ENCODE measurements around the gene PRKCSH.
"Not testable (repeated sequence)": the region's sequence is repeated elsewhere in the genome, so short reads cannot be mapped to it uniquely, and the experiment has no call there.

PRKCSH gene

DNA sequence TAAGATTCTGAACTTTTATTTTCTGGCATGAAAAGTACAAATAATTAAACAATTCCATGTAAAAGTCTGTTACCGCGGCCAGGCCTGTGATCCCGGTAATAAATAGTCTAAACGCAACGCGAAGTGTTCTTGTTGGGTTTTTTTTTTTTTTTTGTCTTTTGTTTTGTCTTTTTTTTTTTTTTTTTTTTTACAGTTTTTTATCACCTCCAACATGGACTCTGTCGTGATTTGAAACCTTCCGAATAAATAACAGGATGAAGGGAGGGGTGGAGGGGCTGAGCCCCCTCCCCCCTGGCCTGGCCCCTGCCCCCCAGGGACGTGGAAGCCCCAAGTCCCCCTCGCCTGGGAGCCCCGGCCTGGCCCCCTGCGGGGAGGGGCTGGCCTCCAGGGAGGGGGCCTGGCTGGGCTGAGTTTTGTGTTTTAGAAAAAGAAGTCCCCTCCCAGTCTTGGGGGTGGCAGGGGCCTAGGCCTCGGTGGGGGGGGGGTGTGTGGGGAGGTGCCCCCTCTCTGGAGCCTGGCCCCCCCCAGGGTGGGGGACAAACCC is 16.0 kb downstream of the PRKCSH start:
- no peak for DNase-seq

DNA sequence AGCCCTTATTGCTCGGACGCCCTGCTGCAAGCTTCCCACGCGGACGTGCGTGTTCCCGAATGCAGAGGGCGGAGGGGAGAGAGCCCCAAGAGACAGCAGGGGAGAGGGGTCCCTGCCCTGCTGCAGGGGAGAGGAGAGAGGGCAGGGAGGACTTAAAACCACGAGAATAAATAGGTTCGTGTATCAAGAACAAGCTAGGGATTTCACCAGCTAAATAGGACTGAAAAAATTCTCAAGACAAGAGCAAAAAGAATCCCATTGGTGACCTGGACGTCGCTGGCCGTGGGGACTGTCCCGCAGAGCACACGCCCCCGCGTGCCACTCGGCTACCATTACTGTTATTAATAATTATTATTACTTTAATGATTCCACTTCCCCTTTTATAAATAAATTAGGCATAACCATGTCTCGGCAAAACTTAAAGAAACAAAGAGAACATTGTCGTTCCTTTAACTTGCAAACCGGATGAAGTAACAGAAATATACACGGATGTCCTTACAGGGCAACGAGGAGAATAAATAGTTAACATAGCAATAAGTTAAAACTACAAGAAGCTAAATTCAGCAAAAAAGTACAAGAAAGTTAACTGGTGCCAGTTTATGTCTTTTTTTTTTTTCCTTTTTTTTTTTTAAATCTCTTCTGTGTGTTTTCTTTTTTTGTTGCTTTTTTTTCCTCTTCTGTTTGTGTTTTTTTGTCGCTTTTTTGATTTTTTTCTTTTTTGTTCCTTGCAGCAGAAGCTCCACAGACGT is 16.6 kb downstream of the PRKCSH start:
- no peak for DNase-seq

GRCh38 chr19:11452620-11453310 is 17.3 kb downstream of the PRKCSH start:
- DNase-seq, result no peak

DNA sequence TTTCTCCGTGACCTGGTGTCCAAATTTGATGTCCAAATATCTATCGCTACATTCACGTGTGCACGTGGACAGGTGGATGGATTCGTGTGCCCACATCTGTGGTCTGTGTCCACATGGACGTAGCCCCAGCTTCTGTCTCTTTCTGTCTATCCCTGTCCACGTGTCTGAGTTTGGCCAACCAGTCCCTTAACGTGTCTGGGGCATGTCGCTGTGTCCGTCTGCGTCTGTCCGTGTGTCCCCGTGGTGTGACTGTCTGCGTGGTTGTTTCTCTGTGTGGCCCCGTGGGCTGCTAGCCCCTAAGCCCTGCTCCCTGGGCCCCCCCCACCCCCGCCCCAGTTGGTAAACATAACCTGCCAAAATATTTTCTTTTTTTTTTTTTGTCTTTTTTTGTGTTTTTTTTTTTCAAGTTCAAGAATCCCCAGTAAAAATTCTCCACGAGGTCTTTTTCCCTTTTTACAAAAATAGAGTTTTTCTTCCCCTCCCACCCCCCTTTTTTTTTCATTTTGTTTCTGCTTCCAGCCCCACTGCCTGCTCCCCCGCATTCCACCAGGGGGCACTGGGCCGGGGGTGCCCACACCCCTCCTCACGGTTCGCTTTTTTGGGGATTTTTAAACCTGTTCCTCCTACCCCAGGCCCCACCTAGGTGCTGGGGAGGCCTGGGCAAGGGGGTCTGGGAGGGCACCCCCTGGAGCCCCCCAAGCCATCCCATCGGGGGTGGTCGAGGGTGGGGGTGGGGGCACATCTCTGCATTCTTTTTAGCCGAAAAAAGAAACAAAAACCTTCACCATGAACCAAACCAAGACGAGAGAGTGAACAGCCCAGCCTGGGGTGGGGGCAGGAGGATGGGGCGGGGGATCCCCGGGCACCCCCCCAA is 18.3 kb downstream of the PRKCSH start:
- no peak for DNase-seq

DNA sequence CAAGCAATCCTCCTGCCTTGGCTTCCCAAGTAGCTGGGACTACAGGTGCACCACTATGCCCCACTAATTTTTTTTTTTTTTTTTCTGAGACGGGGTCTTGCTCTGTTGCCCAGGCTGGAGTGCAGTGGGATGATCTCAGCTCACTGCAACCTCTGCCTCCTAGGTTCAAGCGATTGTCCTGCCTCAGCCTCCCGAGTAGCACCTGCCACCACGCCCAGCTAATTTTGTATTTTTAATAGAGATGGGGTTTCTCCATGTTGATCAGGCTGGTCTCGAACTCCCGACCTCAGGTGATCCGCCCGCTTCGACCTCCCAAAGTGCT is 19.8 kb downstream of the PRKCSH start:
- DNase-seq, result not testable (repeated sequence)

- DNase-seq, result no peak
Observed at GRCh38 chr19:11456659-11457058, 21.2 kb downstream of the PRKCSH start.

GRCh38 chr19:11457115-11457514 is 21.7 kb downstream of the PRKCSH start:
- DNase-seq, result no peak

- no peak for DNase-seq
Observed at GRCh38 chr19:11457831-11458230, 22.4 kb downstream of the PRKCSH start.

- DNase-seq, result no peak
Observed at GRCh38 chr19:11458236-11458900, 22.9 kb downstream of the PRKCSH start.

- DNase-seq, result not testable (repeated sequence)
Observed at GRCh38 chr19:11458912-11459311, 23.5 kb downstream of the PRKCSH start.

DNA sequence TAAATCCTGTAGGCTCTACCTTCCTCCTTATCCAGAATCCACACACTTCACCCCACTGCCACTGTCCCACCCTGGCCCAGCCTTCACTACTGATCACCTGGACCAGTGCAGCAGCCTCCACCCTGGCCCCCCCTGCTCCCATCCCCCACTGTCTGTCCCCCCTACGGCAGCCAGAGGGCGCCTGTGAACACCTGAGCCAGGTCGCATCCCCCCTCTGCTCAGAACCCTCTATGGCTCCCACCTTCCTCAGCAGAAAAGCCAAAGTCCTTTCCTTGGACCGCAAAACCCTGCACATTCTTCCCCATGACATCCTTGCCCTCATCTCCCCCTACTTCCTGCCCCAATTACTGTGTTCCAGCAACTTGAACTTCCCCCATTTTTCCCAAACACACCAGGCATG is 24.8 kb downstream of the PRKCSH start:
- no peak for DNase-seq

DNA sequence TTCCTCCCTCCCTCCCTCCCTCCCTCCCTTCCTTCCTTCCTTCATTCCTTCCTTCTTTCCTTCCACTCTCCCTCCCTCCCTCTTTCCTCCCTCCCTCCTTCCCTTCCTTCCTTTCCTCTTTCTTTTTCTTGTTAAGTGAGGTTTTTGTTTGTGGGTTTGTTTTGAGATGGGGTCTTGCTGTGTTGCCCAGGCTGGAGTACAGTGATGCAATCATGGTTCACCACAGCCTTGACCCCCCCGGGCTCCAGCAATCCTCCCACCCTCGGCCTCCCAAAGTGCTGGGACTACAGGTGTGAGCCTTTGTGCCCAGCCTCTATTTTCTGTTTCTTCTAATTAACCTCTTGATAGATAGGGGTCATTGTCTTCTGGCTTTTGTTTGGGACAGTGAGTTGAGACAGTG is 26.0 kb downstream of the PRKCSH start:
- no peak for DNase-seq

GRCh38 chr19:11463391-11463790 is 28.0 kb downstream of the PRKCSH start:
- no peak for DNase-seq

DNA sequence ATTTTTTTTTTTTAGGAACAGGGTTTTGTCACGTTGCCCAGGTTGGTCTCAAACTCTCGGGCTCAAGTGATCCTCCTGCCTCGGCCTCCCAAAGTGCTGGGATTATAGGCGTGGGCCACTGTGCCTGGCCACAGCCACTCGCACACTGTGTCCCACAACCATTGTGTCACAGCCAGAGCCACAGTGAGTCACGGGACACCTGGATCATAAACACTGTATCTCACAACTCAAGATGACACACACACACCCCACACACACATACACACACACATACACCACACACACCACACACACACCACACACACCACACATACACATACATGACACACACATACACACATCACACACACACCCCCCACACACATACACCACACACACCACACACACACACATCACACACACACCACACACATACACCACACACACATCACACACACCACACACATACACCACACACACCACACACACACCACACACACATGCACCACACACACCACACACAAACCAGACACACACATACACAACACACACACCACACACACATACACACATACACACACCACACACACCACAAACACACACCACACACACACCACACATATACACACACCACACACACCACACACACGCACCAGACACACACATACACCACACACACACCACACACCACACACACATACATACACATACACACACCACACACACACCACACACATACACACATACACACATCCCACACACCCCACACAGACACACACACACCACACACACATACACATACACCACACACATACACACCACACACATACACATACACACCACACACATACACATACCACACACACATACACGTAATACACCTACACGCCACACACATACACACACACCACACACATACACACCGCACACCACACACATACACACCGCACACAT is 29.2 kb downstream of the PRKCSH start:
- no peak for DNase-seq

- no peak for DNase-seq
Observed at GRCh38 chr19:11465600-11465999, 30.2 kb downstream of the PRKCSH start.

- not testable (repeated sequence) for DNase-seq
Observed at GRCh38 chr19:11468266-11468845, 32.9 kb downstream of the PRKCSH start.

DNA sequence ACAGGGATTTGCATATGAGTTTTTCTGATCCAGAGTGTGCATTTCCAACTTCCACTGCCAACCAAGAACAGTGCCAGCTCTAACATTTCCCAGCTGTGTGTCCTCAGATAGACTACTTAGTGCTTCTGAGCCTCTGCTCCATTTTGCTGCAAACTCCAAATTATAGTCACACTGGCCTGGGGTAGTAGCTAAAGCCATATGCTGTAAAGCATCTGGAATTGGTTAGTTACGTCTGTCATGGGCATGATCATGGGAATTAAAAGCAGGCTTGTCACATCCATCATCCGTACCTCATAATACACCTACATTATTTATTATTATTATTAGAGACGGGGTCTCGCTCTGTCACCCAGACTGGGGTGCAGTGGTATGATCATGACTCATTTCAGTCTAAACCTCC is 38.3 kb downstream of the PRKCSH start:
- no peak for DNase-seq

GRCh38 chr19:11475343-11475742 is 39.9 kb downstream of the PRKCSH start:
- not testable (repeated sequence) for DNase-seq

- DNase-seq, result no peak
Observed at GRCh38 chr19:11475861-11476260, 40.4 kb downstream of the PRKCSH start.

DNA sequence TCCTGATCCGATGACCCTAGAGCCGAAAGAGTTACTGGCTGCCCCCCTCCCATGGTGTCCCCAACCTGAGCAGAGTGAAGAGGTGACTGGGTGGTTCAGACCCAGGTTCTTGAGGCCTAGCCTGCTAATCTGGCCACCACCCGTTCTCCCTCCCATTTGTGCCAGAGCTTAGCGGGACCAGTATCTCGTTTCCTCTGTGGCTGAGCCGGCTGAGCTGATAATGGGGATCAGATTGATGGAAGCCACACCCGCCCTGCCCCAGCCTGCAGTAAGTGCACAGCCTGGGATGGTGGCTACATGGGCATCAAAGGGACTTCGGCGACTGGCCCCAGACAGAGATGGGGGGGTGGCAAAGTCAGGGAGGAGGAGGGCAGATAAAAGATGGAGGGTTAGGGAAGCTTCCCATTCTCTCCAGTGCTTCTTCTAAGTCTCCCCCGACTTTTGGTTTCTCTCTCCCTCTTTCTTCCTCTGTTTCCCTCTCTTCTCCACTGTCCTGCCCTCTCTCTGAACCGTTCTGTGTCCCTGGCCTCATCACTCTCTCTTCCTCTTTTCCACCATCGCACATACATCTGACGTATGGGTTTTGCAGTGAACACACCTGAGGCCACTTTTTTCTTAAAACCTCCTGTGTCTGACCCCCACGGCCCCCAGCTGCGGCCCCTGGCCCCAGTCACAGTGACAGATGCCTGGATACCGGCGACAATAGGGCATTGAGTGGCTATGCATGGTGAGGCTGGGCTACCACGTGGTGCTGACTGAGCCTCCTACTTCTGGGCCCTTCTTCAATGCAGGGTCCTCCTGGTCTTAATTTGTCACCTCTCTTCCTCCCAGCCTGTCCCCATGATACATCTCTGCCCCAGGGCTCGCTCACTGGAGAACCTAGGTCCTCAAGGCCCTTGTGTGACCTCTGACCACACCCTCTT is 43.0 kb downstream of the PRKCSH start:
- no peak for DNase-seq
